Measurements from ENCODE around the gene C10orf105. TPM values are rescaled to one million over a fixed set of nuclear protein-coding genes. Genes with fewer than 3 reads are reported as not detected.

Gene C10orf105
- total and polyA plus RNA-seq, 2 donors (not counting 1 experiment from before 2014, with no cell fraction given): under 0.01 to 0.14 TPM

DNA sequence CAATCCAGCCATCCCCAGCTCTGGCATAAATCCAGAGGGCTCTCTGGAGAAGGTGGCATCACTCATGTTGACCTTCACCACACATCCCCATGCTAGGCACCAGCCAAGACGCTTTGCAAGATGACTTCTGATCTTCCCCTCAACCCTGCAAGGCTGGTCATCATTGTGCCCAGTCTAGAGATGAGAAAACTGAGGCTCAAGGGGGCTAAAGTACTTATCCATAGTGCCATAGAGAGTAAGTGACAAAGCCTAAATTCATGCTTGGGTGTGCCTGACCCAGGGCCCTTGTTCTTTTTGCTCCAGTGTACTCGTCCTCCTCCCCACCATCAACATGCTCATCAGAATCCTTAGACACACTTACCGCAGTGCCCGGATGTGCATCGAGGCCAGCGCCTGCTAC is 1.7 kb upstream of the C10orf105 start:
- DNase-seq (ENCODE audit: low read depth in 2 of 2): no peak

DNA sequence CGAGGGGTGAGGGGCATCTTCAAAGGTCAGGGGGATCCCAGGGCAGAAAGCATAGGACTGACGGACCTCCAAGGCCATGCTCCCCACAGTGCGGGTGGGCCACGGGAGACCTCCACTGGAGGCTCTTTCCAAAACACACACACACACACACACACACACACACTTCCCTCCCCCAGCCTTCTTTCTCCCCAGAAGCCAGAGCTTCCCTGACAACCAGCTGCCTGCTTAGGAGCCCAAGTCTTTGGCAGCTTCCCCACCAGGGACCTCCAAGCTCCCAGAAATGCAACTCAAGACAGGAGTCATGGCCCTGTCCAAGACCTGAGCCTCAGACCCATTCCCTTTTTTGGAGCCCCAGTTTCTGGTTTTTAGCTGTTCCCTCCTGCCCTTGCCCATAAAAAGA is 710 bp upstream of the C10orf105 start:
- DNase-seq (ENCODE audit: low read depth in 2 of 2): no peak
- no peak overlapping the region for H3K4me2 ChIP-seq (ENCODE audit: extremely low read depth, insufficient read depth, low read length)
- H3K27me3 ChIP-seq (ENCODE audit: control insufficient read depth, insufficient read depth, low read length): peaks cover 3% of the 10 kb centered on the region
- TF ChIP-seq CTCF (conservative IDR thresholded peaks at IDR 0.05 in 1 of 2, IDR thresholded peaks at IDR 0.05 in 1 of 2; ENCODE audit: low read depth in 1 of 2, low read length in 2 of 2) (no peak), EZH2 (IDR thresholded peaks at IDR 0.05; ENCODE audit: low read length, missing control alignments) (no peak)
- H3K4me3 ChIP-seq (replicated peaks in 1 of 4; ENCODE audit: control extremely low read depth in 1 of 4, insufficient read depth in 1 of 4, low read depth in 3 of 4, low read length in 4 of 4): no peak overlapping the region
- no peak overlapping the region for H3K9ac ChIP-seq (ENCODE audit: insufficient read depth, low read length)
- no peak overlapping the region for H2AFZ ChIP-seq (ENCODE audit: low read length)
- H3K79me2 ChIP-seq (ENCODE audit: control insufficient read depth, insufficient read depth, low read length): no peaks in the 10 kb centered on the region
- H3K4me1 ChIP-seq (ENCODE audit: control insufficient read depth, extremely low read depth, insufficient read depth, low read length): no peaks in the 10 kb centered on the region
- no peaks in the 10 kb centered on the region for H4K20me1 ChIP-seq (ENCODE audit: control insufficient read depth, extremely low read depth, insufficient read depth, low read length)
- no peak overlapping the region for H3K27ac ChIP-seq (ENCODE audit: insufficient read depth, low read length)
- H3K36me3 ChIP-seq (ENCODE audit: control insufficient read depth, insufficient read depth, low read length): no peaks in the 10 kb centered on the region
- no peaks in the 10 kb centered on the region for H3K9me3 ChIP-seq (ENCODE audit: control insufficient read depth, insufficient read depth, low read depth, low read length)

More for the DNA sequence above, 1.7 kb upstream of the C10orf105 start:
- H3K4me2 ChIP-seq (ENCODE audit: extremely low read depth, insufficient read depth, low read length): no peak overlapping the region
- peaks cover 3% of the 10 kb centered on the region for H3K27me3 ChIP-seq (ENCODE audit: control insufficient read depth, insufficient read depth, low read length)
- H3K4me3 ChIP-seq (replicated peaks in 1 of 4; ENCODE audit: control extremely low read depth in 1 of 4, insufficient read depth in 1 of 4, low read depth in 3 of 4, low read length in 4 of 4): no peak overlapping the region
- no peaks in the 10 kb centered on the region for H3K36me3 ChIP-seq (ENCODE audit: control insufficient read depth, insufficient read depth, low read length)
- TF ChIP-seq EZH2 (IDR thresholded peaks at IDR 0.05; ENCODE audit: low read length, missing control alignments): no peak
- no peak for TF ChIP-seq CTCF (conservative IDR thresholded peaks at IDR 0.05 in 1 of 2, IDR thresholded peaks at IDR 0.05 in 1 of 2; ENCODE audit: low read depth in 1 of 2, low read length in 2 of 2)
- H4K20me1 ChIP-seq (ENCODE audit: control insufficient read depth, extremely low read depth, insufficient read depth, low read length): no peaks in the 10 kb centered on the region
- no peak overlapping the region for H2AFZ ChIP-seq (ENCODE audit: low read length)
- no peaks in the 10 kb centered on the region for H3K79me2 ChIP-seq (ENCODE audit: control insufficient read depth, insufficient read depth, low read length)
- H3K4me1 ChIP-seq (ENCODE audit: control insufficient read depth, extremely low read depth, insufficient read depth, low read length): no peaks in the 10 kb centered on the region
- no peaks in the 10 kb centered on the region for H3K9me3 ChIP-seq (ENCODE audit: control insufficient read depth, insufficient read depth, low read depth, low read length)
- no peak overlapping the region for H3K9ac ChIP-seq (ENCODE audit: insufficient read depth, low read length)
- H3K27ac ChIP-seq (ENCODE audit: insufficient read depth, low read length): no peak overlapping the region

DNA sequence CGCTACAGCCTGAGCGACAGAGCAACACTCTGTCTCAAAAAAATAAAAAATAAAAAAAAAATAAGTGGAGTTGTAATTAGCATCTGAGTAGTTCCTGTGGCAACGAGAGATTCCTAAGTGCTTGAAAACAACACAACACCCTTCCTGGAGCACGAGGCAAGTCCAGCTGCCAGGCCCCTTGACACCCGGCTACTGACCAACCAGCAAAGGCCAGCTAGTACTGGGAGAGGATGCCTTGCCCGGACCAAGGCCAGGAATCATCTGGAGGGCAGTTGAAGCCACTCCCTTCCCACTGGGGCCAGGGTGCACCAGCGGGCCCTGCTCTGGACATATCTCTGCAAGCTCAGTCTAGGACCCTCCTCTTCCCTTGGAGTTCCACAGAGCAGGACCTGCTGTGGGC is 536 bp downstream of the C10orf105 start:
- H3K9ac ChIP-seq (ENCODE audit: insufficient read depth, low read length): no peak overlapping the region
- no peaks in the 10 kb centered on the region for H4K20me1 ChIP-seq (ENCODE audit: control insufficient read depth, extremely low read depth, insufficient read depth, low read length)
- no peaks in the 10 kb centered on the region for H3K9me3 ChIP-seq (ENCODE audit: control insufficient read depth, insufficient read depth, low read depth, low read length)
- H3K4me1 ChIP-seq (ENCODE audit: control insufficient read depth, extremely low read depth, insufficient read depth, low read length): peaks cover 6% of the 10 kb centered on the region
- H3K36me3 ChIP-seq (ENCODE audit: control insufficient read depth, insufficient read depth, low read length): no peaks in the 10 kb centered on the region
- H3K4me2 ChIP-seq (ENCODE audit: extremely low read depth, insufficient read depth, low read length): no peak overlapping the region
- H3K79me2 ChIP-seq (ENCODE audit: control insufficient read depth, insufficient read depth, low read length): no peaks in the 10 kb centered on the region
- no peak overlapping the region for H3K4me3 ChIP-seq (replicated peaks in 1 of 4; ENCODE audit: control extremely low read depth in 1 of 4, insufficient read depth in 1 of 4, low read depth in 3 of 4, low read length in 4 of 4)
- TF ChIP-seq EZH2 (IDR thresholded peaks at IDR 0.05; ENCODE audit: low read length, missing control alignments) (no peak), CTCF (conservative IDR thresholded peaks at IDR 0.05 in 1 of 2, IDR thresholded peaks at IDR 0.05 in 1 of 2; ENCODE audit: low read depth in 1 of 2, low read length in 2 of 2) (no peak)
- no peak overlapping the region for H3K27ac ChIP-seq (ENCODE audit: insufficient read depth, low read length)
- no peak overlapping the region for H2AFZ ChIP-seq (ENCODE audit: low read length)
- DNase-seq (ENCODE audit: low read depth in 2 of 2): no peak
- H3K27me3 ChIP-seq (ENCODE audit: control insufficient read depth, insufficient read depth, low read length): peaks cover 3% of the 10 kb centered on the region

All from fibroblast of lung (primary cell).